NB4 (cell line): ENCODE data around the gene ARL8B.

Experiments used
- MAX ChIP-seq: IDR thresholded peaks from 2 replicates; pipeline ENCODE4 v1.6.1; 2011; ENCODE audit warnings: low read depth, low read length
- MYC ChIP-seq: IDR thresholded peaks from 2 replicates; pipeline ENCODE4 v1.6.1; 2011; ENCODE audit warnings: low read depth, low read length
- POLR2A ChIP-seq: IDR thresholded peaks from 2 replicates; pipeline ENCODE4 v1.6.1; 2011; ENCODE audit warnings: mild to moderate bottlenecking; ENCODE audit not compliant: insufficient read length; ENCODE audit errors: extremely low read depth
- TF ChIP-seq, protein P1 (sequence below): IDR thresholded peaks from one replicate; pipeline ENCODE4 v1.5.1; 2012; ENCODE audit warnings: low read depth, low read length

- TF ChIP-seq, protein P1, sequence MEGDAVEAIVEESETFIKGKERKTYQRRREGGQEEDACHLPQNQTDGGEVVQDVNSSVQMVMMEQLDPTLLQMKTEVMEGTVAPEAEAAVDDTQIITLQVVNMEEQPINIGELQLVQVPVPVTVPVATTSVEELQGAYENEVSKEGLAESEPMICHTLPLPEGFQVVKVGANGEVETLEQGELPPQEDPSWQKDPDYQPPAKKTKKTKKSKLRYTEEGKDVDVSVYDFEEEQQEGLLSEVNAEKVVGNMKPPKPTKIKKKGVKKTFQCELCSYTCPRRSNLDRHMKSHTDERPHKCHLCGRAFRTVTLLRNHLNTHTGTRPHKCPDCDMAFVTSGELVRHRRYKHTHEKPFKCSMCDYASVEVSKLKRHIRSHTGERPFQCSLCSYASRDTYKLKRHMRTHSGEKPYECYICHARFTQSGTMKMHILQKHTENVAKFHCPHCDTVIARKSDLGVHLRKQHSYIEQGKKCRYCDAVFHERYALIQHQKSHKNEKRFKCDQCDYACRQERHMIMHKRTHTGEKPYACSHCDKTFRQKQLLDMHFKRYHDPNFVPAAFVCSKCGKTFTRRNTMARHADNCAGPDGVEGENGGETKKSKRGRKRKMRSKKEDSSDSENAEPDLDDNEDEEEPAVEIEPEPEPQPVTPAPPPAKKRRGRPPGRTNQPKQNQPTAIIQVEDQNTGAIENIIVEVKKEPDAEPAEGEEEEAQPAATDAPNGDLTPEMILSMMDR: no peak
- no peak for TF ChIP-seq POLR2A
- TF ChIP-seq MYC: no peak
- no peak for TF ChIP-seq MAX
These were observed 22.4 kb downstream of the ARL8B start for GRCh38 chr3:5144316-5144994.
